ENCODE measurements around the gene GFY. TPM values are rescaled to one million over a fixed set of nuclear protein-coding genes. Genes with fewer than 3 reads are reported as not detected.

The GFY gene
- polyA plus RNA-seq, 1 donor from 2014 or later = not detected

DNA sequence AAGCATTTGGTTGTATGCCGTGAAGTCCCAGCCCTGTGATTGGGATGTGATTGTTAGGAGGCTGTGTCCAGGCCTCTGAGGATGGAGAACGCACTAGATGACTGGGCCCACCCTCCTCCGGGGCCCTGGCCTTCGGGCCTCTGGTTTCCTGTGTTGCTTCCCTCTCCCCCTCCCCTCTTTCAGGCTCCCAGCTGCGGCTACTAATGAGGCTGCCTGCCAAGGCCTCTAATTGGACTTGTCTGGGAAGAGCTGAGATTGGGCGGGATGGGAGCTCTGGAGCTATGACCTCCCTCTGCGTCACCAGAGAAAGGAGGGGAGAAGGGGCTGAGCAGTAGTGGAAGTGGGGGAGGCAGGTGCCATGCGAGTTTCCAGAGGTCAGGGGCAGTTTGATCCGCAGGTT is 11.8 kb upstream of the GFY start:
- Histone ChIP-seq H3K36me3 (ENCODE audit: insufficient read depth, low read length) (no peaks in the 10 kb centered on the region), H3K9me3 (ENCODE audit: low read length) (no peaks in the 10 kb centered on the region), H3K4me3 (ENCODE audit: low read length) (no peak overlapping the region), H3K4me2 (ENCODE audit: low read length) (no peak overlapping the region), H3K27me3 (ENCODE audit: insufficient read depth, low read depth, low read length) (no peaks in the 10 kb centered on the region), H3K9ac (ENCODE audit: low read length) (no peak overlapping the region), H3K9me2 (ENCODE audit: insufficient read depth, low read length) (no peaks in the 10 kb centered on the region), H2AFZ (ENCODE audit: low read depth, low read length) (no peak overlapping the region), H3K27ac (ENCODE audit: low read length) (no peak overlapping the region), H4K20me1 (ENCODE audit: insufficient read depth) (no peaks in the 10 kb centered on the region), H3F3A (ENCODE audit: insufficient read depth, low read length, poor library complexity, severe bottlenecking) (no peaks in the 10 kb centered on the region), H3K79me2 (replicated peaks; ENCODE audit: insufficient read depth, low read length) (no peaks in the 10 kb centered on the region)
- TF ChIP-seq EP300 (conservative IDR thresholded peaks at IDR 0.05; ENCODE audit: poor library complexity, severe bottlenecking) (no peak), TAF1 (IDR thresholded peaks at IDR 0.05; ENCODE audit: low read depth) (no peak), RAD21 (conservative IDR thresholded peaks at IDR 0.05) (no peak), SMC3 (conservative IDR thresholded peaks at IDR 0.05; ENCODE audit: poor library complexity) (no peak), MXI1 (conservative IDR thresholded peaks at IDR 0.05; ENCODE audit: poor library complexity, severe bottlenecking) (no peak), POLR2AphosphoS5 (IDR thresholded peaks at IDR 0.05) (no peak), EZH2 (IDR thresholded peaks at IDR 0.05; ENCODE audit: borderline replicate concordance, insufficient read depth, low read length, poor library complexity, severe bottlenecking) (no peak)
- TF ChIP-seq, protein P1, sequence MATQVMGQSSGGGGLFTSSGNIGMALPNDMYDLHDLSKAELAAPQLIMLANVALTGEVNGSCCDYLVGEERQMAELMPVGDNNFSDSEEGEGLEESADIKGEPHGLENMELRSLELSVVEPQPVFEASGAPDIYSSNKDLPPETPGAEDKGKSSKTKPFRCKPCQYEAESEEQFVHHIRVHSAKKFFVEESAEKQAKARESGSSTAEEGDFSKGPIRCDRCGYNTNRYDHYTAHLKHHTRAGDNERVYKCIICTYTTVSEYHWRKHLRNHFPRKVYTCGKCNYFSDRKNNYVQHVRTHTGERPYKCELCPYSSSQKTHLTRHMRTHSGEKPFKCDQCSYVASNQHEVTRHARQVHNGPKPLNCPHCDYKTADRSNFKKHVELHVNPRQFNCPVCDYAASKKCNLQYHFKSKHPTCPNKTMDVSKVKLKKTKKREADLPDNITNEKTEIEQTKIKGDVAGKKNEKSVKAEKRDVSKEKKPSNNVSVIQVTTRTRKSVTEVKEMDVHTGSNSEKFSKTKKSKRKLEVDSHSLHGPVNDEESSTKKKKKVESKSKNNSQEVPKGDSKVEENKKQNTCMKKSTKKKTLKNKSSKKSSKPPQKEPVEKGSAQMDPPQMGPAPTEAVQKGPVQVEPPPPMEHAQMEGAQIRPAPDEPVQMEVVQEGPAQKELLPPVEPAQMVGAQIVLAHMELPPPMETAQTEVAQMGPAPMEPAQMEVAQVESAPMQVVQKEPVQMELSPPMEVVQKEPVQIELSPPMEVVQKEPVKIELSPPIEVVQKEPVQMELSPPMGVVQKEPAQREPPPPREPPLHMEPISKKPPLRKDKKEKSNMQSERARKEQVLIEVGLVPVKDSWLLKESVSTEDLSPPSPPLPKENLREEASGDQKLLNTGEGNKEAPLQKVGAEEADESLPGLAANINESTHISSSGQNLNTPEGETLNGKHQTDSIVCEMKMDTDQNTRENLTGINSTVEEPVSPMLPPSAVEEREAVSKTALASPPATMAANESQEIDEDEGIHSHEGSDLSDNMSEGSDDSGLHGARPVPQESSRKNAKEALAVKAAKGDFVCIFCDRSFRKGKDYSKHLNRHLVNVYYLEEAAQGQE (IDR thresholded peaks at IDR 0.05; ENCODE audit: borderline replicate concordance) = no peak
- TF ChIP-seq, protein P2, sequence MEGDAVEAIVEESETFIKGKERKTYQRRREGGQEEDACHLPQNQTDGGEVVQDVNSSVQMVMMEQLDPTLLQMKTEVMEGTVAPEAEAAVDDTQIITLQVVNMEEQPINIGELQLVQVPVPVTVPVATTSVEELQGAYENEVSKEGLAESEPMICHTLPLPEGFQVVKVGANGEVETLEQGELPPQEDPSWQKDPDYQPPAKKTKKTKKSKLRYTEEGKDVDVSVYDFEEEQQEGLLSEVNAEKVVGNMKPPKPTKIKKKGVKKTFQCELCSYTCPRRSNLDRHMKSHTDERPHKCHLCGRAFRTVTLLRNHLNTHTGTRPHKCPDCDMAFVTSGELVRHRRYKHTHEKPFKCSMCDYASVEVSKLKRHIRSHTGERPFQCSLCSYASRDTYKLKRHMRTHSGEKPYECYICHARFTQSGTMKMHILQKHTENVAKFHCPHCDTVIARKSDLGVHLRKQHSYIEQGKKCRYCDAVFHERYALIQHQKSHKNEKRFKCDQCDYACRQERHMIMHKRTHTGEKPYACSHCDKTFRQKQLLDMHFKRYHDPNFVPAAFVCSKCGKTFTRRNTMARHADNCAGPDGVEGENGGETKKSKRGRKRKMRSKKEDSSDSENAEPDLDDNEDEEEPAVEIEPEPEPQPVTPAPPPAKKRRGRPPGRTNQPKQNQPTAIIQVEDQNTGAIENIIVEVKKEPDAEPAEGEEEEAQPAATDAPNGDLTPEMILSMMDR (IDR thresholded peaks at IDR 0.05; ENCODE audit: poor library complexity, severe bottlenecking) = no peak

DNA sequence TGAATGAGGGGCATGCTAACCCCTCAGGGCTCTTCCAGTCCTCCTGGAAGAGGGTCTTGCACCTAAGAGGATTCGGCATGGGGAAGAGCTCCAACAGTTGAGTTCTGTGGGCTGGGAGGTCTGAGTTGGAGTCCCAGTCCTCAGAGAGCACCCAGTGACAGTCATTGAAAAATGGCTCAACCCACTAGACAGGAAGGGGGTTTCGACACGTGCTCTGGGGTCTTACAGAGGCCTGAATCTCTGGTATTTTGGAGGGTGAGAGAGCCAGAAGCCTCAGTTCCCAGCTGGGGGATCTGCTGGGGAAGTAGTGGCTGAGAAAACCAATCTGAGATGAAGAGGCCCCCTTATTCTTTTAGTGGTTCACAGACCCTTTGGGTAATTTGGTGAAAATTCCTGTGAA is 10.9 kb upstream of the GFY start:
- Histone ChIP-seq H3K9me2 (ENCODE audit: insufficient read depth, low read length) (no peaks in the 10 kb centered on the region), H3K36me3 (ENCODE audit: insufficient read depth, low read length) (no peaks in the 10 kb centered on the region), H3F3A (ENCODE audit: insufficient read depth, low read length, poor library complexity, severe bottlenecking) (no peaks in the 10 kb centered on the region), H3K27me3 (ENCODE audit: insufficient read depth, low read depth, low read length) (no peaks in the 10 kb centered on the region), H2AFZ (ENCODE audit: low read depth, low read length) (no peak overlapping the region), H3K9ac (ENCODE audit: low read length) (no peak overlapping the region), H3K9me3 (ENCODE audit: low read length) (no peaks in the 10 kb centered on the region), H3K27ac (ENCODE audit: low read length) (no peak overlapping the region), H3K79me2 (replicated peaks; ENCODE audit: insufficient read depth, low read length) (no peaks in the 10 kb centered on the region), H3K4me2 (ENCODE audit: low read length) (no peak overlapping the region), H3K4me3 (ENCODE audit: low read length) (no peak overlapping the region), H4K20me1 (ENCODE audit: insufficient read depth) (no peaks in the 10 kb centered on the region)
- TF ChIP-seq MXI1 (conservative IDR thresholded peaks at IDR 0.05; ENCODE audit: poor library complexity, severe bottlenecking) (no peak), EP300 (conservative IDR thresholded peaks at IDR 0.05; ENCODE audit: poor library complexity, severe bottlenecking) (no peak), POLR2AphosphoS5 (IDR thresholded peaks at IDR 0.05) (no peak), RAD21 (conservative IDR thresholded peaks at IDR 0.05) (no peak), SMC3 (conservative IDR thresholded peaks at IDR 0.05; ENCODE audit: poor library complexity) (no peak), TAF1 (IDR thresholded peaks at IDR 0.05; ENCODE audit: low read depth) (no peak), EZH2 (IDR thresholded peaks at IDR 0.05; ENCODE audit: borderline replicate concordance, insufficient read depth, low read length, poor library complexity, severe bottlenecking) (no peak)
- TF ChIP-seq, protein P1 (IDR thresholded peaks at IDR 0.05; ENCODE audit: borderline replicate concordance) = no peak
- TF ChIP-seq, protein P2 (IDR thresholded peaks at IDR 0.05; ENCODE audit: poor library complexity, severe bottlenecking) = no peak
